GM23248 (cell line): ENCODE data around the gene TRIM23.

Experiments used
- EZH2 ChIP-seq: fragments of 200-600 bp; sonication (generic); IDR thresholded peaks from 2 replicates; pipeline ENCODE4 v1.6.1; 2018; ENCODE audit warnings: antibody characterized with exemption, mild to moderate bottlenecking; ENCODE audit not compliant: insufficient read depth, poor library complexity, severe bottlenecking
- EZH2phosphoT487 ChIP-seq: fragments of 200-600 bp; sonication (generic); IDR thresholded peaks from 2 replicates; pipeline ENCODE4 v1.6.1; 2018; ENCODE audit warnings: antibody characterized with exemption, moderate library complexity, mild to moderate bottlenecking, low read depth; ENCODE audit not compliant: insufficient read depth

DNA sequence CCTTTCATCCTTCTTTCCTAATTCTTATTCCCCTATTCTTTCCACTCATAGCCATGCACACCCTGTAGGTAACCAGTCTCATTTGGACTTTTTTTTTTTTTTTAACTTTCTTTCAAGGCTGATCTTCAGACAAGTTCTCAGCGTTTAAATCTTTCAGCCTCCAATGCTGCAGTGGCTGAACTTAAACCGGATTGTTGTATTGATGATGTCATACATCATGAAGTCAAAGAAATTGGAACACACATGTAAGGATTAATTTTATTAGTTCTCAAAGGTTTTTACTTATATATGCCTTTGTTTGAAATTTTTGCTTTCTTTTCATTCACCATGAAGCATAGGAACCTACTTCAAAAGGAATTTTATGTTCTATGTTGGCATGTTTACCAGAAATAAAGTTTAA is 22.8 kb upstream of the TRIM23 start:
- TF ChIP-seq EZH2 (no peak), EZH2phosphoT487 (no peak)
